22Rv1 (cell line): ENCODE data around the gene CAPN7.

ENCODE experiments used
- H3K27ac ChIP-seq: fragments of 450-650 bp; 2 replicates; pipeline ENCODE4 v1.5.1; 2017
- ZFX ChIP-seq: fragments of 450-650 bp; IDR thresholded peaks from 2 replicates; pipeline ENCODE4 v1.6.1; 2017; ENCODE audit warnings: antibody characterized with exemption, borderline replicate concordance
- TF ChIP-seq, protein P1 (sequence below): fragments of 450-650 bp; IDR thresholded peaks from 2 replicates; pipeline ENCODE4 v1.5.1; 2017; ENCODE audit warnings: mild to moderate bottlenecking

Gene CAPN7

DNA sequence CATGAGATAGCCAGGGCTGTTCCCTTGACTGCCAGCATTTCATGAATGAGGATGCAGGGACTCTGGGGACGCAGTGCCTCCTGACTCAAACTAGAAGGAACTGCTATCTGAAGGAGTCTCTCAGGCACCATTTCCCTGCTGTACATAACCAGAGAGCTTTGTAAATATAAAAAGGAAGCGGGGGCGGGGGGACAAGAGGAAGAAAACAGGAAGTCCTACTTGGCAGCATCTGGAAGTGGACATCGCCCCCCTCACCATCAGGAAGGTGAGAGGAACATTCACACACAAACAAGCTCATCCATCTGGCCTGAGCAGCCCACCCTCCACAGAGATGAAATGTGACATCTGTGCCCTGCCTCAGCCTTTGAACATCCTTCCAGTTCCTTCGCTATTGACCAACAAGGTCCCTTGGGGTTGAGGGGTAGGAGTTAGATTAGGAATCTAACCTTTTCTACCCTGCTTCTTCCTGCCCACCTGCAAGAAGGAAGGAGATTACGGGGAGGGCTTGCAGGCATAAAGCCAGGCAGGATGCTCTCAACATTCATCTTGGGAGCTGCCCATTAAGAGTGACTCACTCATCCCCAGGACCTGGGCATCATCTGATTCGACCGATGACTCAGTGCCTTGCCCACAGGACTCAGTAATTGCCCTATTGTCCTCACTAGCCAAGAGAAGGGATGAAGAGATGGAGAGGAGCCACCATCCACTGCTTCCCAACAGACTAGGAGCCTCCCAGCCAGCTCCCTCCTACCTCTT lies 94.5 kb downstream of the CAPN7 start:
- H3K27ac ChIP-seq = no peak overlapping the region
- TF ChIP-seq, protein P1, sequence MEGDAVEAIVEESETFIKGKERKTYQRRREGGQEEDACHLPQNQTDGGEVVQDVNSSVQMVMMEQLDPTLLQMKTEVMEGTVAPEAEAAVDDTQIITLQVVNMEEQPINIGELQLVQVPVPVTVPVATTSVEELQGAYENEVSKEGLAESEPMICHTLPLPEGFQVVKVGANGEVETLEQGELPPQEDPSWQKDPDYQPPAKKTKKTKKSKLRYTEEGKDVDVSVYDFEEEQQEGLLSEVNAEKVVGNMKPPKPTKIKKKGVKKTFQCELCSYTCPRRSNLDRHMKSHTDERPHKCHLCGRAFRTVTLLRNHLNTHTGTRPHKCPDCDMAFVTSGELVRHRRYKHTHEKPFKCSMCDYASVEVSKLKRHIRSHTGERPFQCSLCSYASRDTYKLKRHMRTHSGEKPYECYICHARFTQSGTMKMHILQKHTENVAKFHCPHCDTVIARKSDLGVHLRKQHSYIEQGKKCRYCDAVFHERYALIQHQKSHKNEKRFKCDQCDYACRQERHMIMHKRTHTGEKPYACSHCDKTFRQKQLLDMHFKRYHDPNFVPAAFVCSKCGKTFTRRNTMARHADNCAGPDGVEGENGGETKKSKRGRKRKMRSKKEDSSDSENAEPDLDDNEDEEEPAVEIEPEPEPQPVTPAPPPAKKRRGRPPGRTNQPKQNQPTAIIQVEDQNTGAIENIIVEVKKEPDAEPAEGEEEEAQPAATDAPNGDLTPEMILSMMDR = no peak
- TF ChIP-seq ZFX = no peak

DNA sequence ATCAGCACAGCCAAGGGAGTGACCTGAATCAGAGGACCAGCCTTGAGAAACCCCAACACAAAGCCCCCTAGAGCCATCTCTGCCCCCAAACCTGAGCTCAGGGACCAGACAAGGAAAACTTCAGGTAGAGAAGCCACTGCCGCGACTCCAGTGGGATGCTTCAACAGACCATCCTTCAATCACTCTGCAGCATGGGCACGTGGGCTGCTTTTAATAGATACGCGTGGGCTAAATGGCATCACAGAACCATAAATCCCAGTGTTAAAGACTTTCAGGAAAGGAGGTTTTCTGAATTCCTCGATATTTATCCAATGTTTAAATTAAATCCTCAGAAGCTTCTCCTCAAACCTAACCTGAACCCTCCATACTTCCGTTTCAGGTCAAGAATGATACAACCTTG lies 95.7 kb downstream of the CAPN7 start:
- H3K27ac ChIP-seq = no peak overlapping the region
- TF ChIP-seq, protein P1 = no peak
- no peak for TF ChIP-seq ZFX
